A673 (cell line): ENCODE results near the gene PAQR4.

Experiments
- EZH2 ChIP-seq: fragments of 200-600 bp; sonication (generic); IDR thresholded peaks from 2 replicates; pipeline ENCODE4 v1.6.1; 2017; ENCODE audit warnings: borderline replicate concordance, low read depth, mild to moderate bottlenecking, mixed read lengths, antibody characterized with exemption, low read length; ENCODE audit not compliant: poor library complexity, severe bottlenecking
- TF ChIP-seq, protein P1 (sequence below): fragments of 300-800, 200-600 bp; sonication (generic); conservative IDR thresholded peaks from 2 replicates; pipeline ENCODE4 v1.5.1; 2017; ENCODE audit warnings: low read depth, mild to moderate bottlenecking, antibody characterized with exemption, low read length, moderate library complexity, mixed read lengths

DNA sequence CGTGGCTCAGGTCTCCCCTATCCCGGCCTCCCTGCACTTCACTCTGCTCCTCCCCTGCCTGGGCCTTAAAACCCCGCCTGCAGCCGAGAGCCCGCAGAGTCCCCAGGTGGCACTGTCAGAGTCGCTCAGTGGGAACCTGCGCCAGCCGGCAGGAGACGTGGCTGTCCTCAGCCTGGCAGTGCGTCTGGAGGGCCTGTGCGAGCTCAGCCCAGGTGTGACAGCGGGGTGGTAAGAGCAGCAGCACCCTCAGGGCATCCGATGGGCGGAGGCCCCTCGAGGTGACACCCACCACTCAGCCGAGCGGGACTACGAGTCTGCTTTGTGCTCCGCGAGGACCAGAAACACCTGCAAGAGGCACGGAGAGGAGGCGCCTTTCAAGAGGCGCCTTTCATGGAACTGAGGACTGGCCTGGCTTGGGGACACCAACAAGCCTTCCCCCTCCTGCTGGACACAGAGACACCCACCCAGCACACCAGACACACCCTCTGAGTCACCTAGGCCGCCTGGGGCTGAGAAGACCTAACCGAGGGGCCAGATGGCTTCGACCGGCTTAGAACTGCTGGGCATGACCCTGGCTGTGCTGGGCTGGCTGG lies 43.8 kb downstream of the PAQR4 start, which contains the start of gene CLDN9:
- TF ChIP-seq, protein P1, sequence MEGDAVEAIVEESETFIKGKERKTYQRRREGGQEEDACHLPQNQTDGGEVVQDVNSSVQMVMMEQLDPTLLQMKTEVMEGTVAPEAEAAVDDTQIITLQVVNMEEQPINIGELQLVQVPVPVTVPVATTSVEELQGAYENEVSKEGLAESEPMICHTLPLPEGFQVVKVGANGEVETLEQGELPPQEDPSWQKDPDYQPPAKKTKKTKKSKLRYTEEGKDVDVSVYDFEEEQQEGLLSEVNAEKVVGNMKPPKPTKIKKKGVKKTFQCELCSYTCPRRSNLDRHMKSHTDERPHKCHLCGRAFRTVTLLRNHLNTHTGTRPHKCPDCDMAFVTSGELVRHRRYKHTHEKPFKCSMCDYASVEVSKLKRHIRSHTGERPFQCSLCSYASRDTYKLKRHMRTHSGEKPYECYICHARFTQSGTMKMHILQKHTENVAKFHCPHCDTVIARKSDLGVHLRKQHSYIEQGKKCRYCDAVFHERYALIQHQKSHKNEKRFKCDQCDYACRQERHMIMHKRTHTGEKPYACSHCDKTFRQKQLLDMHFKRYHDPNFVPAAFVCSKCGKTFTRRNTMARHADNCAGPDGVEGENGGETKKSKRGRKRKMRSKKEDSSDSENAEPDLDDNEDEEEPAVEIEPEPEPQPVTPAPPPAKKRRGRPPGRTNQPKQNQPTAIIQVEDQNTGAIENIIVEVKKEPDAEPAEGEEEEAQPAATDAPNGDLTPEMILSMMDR: no peak
- TF ChIP-seq EZH2: no peak
